ENCODE results near the gene SRRM1. TPM values are rescaled to one million over a fixed set of nuclear protein-coding genes. Genes with fewer than 3 reads are reported as not detected.

Gene SRRM1
- total and polyA plus RNA-seq, 9 of the 15 experiments (the other 6 are each of a cell fraction or from before 2014, with no cell fraction given), result 54.5 to 268 (median 115) TPM

GRCh38 chr1:24635195-24635843, 7.8 kb upstream of the SRRM1 start (continued):
- TF ChIP-seq REST (IDR thresholded peaks at IDR 0.05; ENCODE audit: borderline replicate concordance) (peak; percentile 76; the same call in 1 of the 2 replicates), REST (CRISPR knock-in tag; IDR thresholded peaks at IDR 0.05; ENCODE audit: low read depth) (no peak), HMG20A (CRISPR knock-in tag; conservative IDR thresholded peaks at IDR 0.05) (no peak), PBX2 (CRISPR knock-in tag; IDR thresholded peaks at IDR 0.05; ENCODE audit: low read depth) (no peak), PBX2 (tag; conservative IDR thresholded peaks at IDR 0.05; ENCODE audit: low read depth) (0 out of 2 replicates have a peak, but pooled peaks have one; percentile 7), KDM2B (CRISPR knock-in tag; IDR thresholded peaks at IDR 0.05) (no peak), BMI1 (IDR thresholded peaks at IDR 0.05; ENCODE audit: low read length) (no peak), TBL1XR1 (IDR thresholded peaks at IDR 0.05; ENCODE audit: low read length in 2 of 2) (no peak), NFIC (IDR thresholded peaks at IDR 0.05) (peak; percentile 10; the same call in 1 of the 2 replicates), POLR2H (tag; IDR thresholded peaks at IDR 0.05; ENCODE audit: low read depth) (no peak), SMC3 (conservative IDR thresholded peaks at IDR 0.05; ENCODE audit: insufficient read depth, low read depth, low read length) (0 out of 2 replicates have a peak, but pooled peaks have one; percentile 56), RCOR1 (IDR thresholded peaks at IDR 0.05; ENCODE audit: borderline replicate concordance in 1 of 2, low read depth in 2 of 2, low read length in 2 of 2) (peak in 1 of 2 experiments; percentile 57; a peak in 1 of 4 replicates), EWSR1 (IDR thresholded peaks at IDR 0.05; ENCODE audit: borderline replicate concordance, low read depth, partially characterized antibody) (no peak), FOSL1 (tag; conservative IDR thresholded peaks at IDR 0.05) (no peak), NFE2 (IDR thresholded peaks at IDR 0.05; ENCODE audit: low read depth) (no peak), DEAF1 (CRISPR knock-in tag; IDR thresholded peaks at IDR 0.05) (peak; percentile 80)
